NT2/D1 (cell line): Measurements from ENCODE around the gene FAXDC2.

Experiments
- YY1 ChIP-seq: IDR thresholded peaks from 2 replicates; pipeline ENCODE4 v1.6.1; 2011; ENCODE audit not compliant: insufficient read length, insufficient read depth
- ZNF274 ChIP-seq: IDR thresholded peaks from 2 replicates; pipeline ENCODE4 v1.6.1; 2011; ENCODE audit warnings: mild to moderate bottlenecking, low read depth, low read length

GRCh38 chr5:154800582-154800981 lies 49.8 kb downstream of the FAXDC2 start:
- TF ChIP-seq ZNF274 (no peak), YY1 (no peak)
